Measurements from ENCODE around the gene KCTD15.

KCTD15 gene

GRCh38 chr19:33796164-33796875 is at the start of gene KCTD15:
Gene KCTD15 (plus strand): TSS chr19:33796870. CDS start chr19:33800455, 3,585 bp downstream.
- Histone ChIP-seq H3K4me1 (ENCODE audit: control insufficient read depth, insufficient read depth, low read length) (peaks cover 2% of the 10 kb centered on the region), H3K9ac (ENCODE audit: low read length) (peak within 1 kb of the TSS; percentile 67), H3K4me3 (ENCODE audit: low read length) (peak within 1 kb of the TSS; percentile 76), H3K36me3 (ENCODE audit: control insufficient read depth, insufficient read depth, low read length, severe bottlenecking) (no peaks in the 10 kb centered on the region), H3K9me3 (ENCODE audit: control insufficient read depth, low read length) (no peaks in the 10 kb centered on the region), H3K27me3 (replicated peaks; ENCODE audit: control insufficient read depth, insufficient read depth, low read length) (peaks cover 32% of the 10 kb centered on the region)
- peak; percentile 80 for DNase-seq (ENCODE audit: low read depth)

- H3K36me3 ChIP-seq (ENCODE audit: control insufficient read depth, insufficient read depth, low read length, severe bottlenecking), result no peaks in the 10 kb centered on the region
- no peaks in the 10 kb centered on the region for H3K9me3 ChIP-seq (ENCODE audit: control insufficient read depth, low read length)
- DNase-seq (ENCODE audit: low read depth), result no peak
- no peak overlapping the region for H3K9ac ChIP-seq (ENCODE audit: low read length)
- no peak overlapping the region for H3K4me3 ChIP-seq (ENCODE audit: low read length)
- H3K27me3 ChIP-seq (replicated peaks; ENCODE audit: control insufficient read depth, insufficient read depth, low read length), result peaks cover 15% of the 10 kb centered on the region
- no peaks in the 10 kb centered on the region for H3K4me1 ChIP-seq (ENCODE audit: control insufficient read depth, insufficient read depth, low read length)
These were observed 49.4 kb upstream of the KCTD15 start for GRCh38 chr19:33747273-33747672.

GRCh38 chr19:33748231-33748630 is 48.4 kb upstream of the KCTD15 start:
- Histone ChIP-seq H3K9me3 (ENCODE audit: control insufficient read depth, low read length) (no peaks in the 10 kb centered on the region), H3K27me3 (replicated peaks; ENCODE audit: control insufficient read depth, insufficient read depth, low read length) (peaks cover 22% of the 10 kb centered on the region), H3K4me1 (ENCODE audit: control insufficient read depth, insufficient read depth, low read length) (no peaks in the 10 kb centered on the region), H3K4me3 (ENCODE audit: low read length) (no peak overlapping the region), H3K9ac (ENCODE audit: low read length) (no peak overlapping the region), H3K36me3 (ENCODE audit: control insufficient read depth, insufficient read depth, low read length, severe bottlenecking) (no peaks in the 10 kb centered on the region)
- DNase-seq (ENCODE audit: low read depth), result no peak

- no peak for DNase-seq (ENCODE audit: low read depth)
- Histone ChIP-seq H3K4me3 (ENCODE audit: low read length) (no peak overlapping the region), H3K4me1 (ENCODE audit: control insufficient read depth, insufficient read depth, low read length) (no peaks in the 10 kb centered on the region), H3K9me3 (ENCODE audit: control insufficient read depth, low read length) (no peaks in the 10 kb centered on the region), H3K36me3 (ENCODE audit: control insufficient read depth, insufficient read depth, low read length, severe bottlenecking) (no peaks in the 10 kb centered on the region), H3K27me3 (replicated peaks; ENCODE audit: control insufficient read depth, insufficient read depth, low read length) (peaks cover 23% of the 10 kb centered on the region), H3K9ac (ENCODE audit: low read length) (no peak overlapping the region)
These were observed 47.7 kb upstream of the KCTD15 start for GRCh38 chr19:33749016-33749415.

GRCh38 chr19:33749619-33750175 is 47.0 kb upstream of the KCTD15 start:
- H3K4me3 ChIP-seq (ENCODE audit: low read length), result no peak overlapping the region
- no peak for DNase-seq (ENCODE audit: low read depth)
- H3K9me3 ChIP-seq (ENCODE audit: control insufficient read depth, low read length), result no peaks in the 10 kb centered on the region
- H3K36me3 ChIP-seq (ENCODE audit: control insufficient read depth, insufficient read depth, low read length, severe bottlenecking), result no peaks in the 10 kb centered on the region
- H3K27me3 ChIP-seq (replicated peaks; ENCODE audit: control insufficient read depth, insufficient read depth, low read length), result peaks cover 30% of the 10 kb centered on the region
- H3K9ac ChIP-seq (ENCODE audit: low read length), result no peak overlapping the region
- H3K4me1 ChIP-seq (ENCODE audit: control insufficient read depth, insufficient read depth, low read length), result no peaks in the 10 kb centered on the region

GRCh38 chr19:33750587-33751435 is 45.9 kb upstream of the KCTD15 start:
- peaks cover 31% of the 10 kb centered on the region for H3K27me3 ChIP-seq (replicated peaks; ENCODE audit: control insufficient read depth, insufficient read depth, low read length)
- no peaks in the 10 kb centered on the region for H3K4me1 ChIP-seq (ENCODE audit: control insufficient read depth, insufficient read depth, low read length)
- no peak overlapping the region for H3K9ac ChIP-seq (ENCODE audit: low read length)
- H3K36me3 ChIP-seq (ENCODE audit: control insufficient read depth, insufficient read depth, low read length, severe bottlenecking), result no peaks in the 10 kb centered on the region
- H3K9me3 ChIP-seq (ENCODE audit: control insufficient read depth, low read length), result no peaks in the 10 kb centered on the region
- H3K4me3 ChIP-seq (ENCODE audit: low read length), result no peak overlapping the region
- DNase-seq (ENCODE audit: low read depth), result no peak

- peaks cover 34% of the 10 kb centered on the region for H3K27me3 ChIP-seq (replicated peaks; ENCODE audit: control insufficient read depth, insufficient read depth, low read length)
These were observed 45.3 kb upstream of the KCTD15 start for GRCh38 chr19:33751436-33751770.

GRCh38 chr19:33752018-33752800 is 44.5 kb upstream of the KCTD15 start:
- H3K9me3 ChIP-seq (ENCODE audit: control insufficient read depth, low read length), result no peaks in the 10 kb centered on the region

More at GRCh38 chr19:33751436-33751770, 45.3 kb upstream of the KCTD15 start:
- Histone ChIP-seq H3K4me1 (ENCODE audit: control insufficient read depth, insufficient read depth, low read length) (no peaks in the 10 kb centered on the region), H3K9ac (ENCODE audit: low read length) (no peak overlapping the region), H3K36me3 (ENCODE audit: control insufficient read depth, insufficient read depth, low read length, severe bottlenecking) (no peaks in the 10 kb centered on the region), H3K4me3 (ENCODE audit: low read length) (no peak overlapping the region), H3K9me3 (ENCODE audit: control insufficient read depth, low read length) (no peaks in the 10 kb centered on the region)
- DNase-seq (ENCODE audit: low read depth), result no peak

GRCh38 chr19:33752945-33753344 is 43.7 kb upstream of the KCTD15 start:
- no peak overlapping the region for H3K4me3 ChIP-seq (ENCODE audit: low read length)
- H3K4me1 ChIP-seq (ENCODE audit: control insufficient read depth, insufficient read depth, low read length), result no peaks in the 10 kb centered on the region
- H3K36me3 ChIP-seq (ENCODE audit: control insufficient read depth, insufficient read depth, low read length, severe bottlenecking), result no peaks in the 10 kb centered on the region
- H3K9me3 ChIP-seq (ENCODE audit: control insufficient read depth, low read length), result no peaks in the 10 kb centered on the region
- DNase-seq (ENCODE audit: low read depth), result no peak
- no peak overlapping the region for H3K9ac ChIP-seq (ENCODE audit: low read length)
- H3K27me3 ChIP-seq (replicated peaks; ENCODE audit: control insufficient read depth, insufficient read depth, low read length), result peaks cover 30% of the 10 kb centered on the region

More at GRCh38 chr19:33752018-33752800, 44.5 kb upstream of the KCTD15 start:
- H3K27me3 ChIP-seq (replicated peaks; ENCODE audit: control insufficient read depth, insufficient read depth, low read length), result peaks cover 32% of the 10 kb centered on the region
- no peaks in the 10 kb centered on the region for H3K36me3 ChIP-seq (ENCODE audit: control insufficient read depth, insufficient read depth, low read length, severe bottlenecking)
- no peak for DNase-seq (ENCODE audit: low read depth)
- no peak overlapping the region for H3K4me3 ChIP-seq (ENCODE audit: low read length)
- H3K9ac ChIP-seq (ENCODE audit: low read length), result no peak overlapping the region
- H3K4me1 ChIP-seq (ENCODE audit: control insufficient read depth, insufficient read depth, low read length), result no peaks in the 10 kb centered on the region

- Histone ChIP-seq H3K4me3 (ENCODE audit: low read length) (no peak overlapping the region), H3K36me3 (ENCODE audit: control insufficient read depth, insufficient read depth, low read length, severe bottlenecking) (no peaks in the 10 kb centered on the region), H3K4me1 (ENCODE audit: control insufficient read depth, insufficient read depth, low read length) (no peaks in the 10 kb centered on the region), H3K9me3 (ENCODE audit: control insufficient read depth, low read length) (no peaks in the 10 kb centered on the region), H3K9ac (ENCODE audit: low read length) (no peak overlapping the region), H3K27me3 (replicated peaks; ENCODE audit: control insufficient read depth, insufficient read depth, low read length) (peaks cover 30% of the 10 kb centered on the region)
- no peak for DNase-seq (ENCODE audit: low read depth)
These were observed 42.3 kb upstream of the KCTD15 start for GRCh38 chr19:33754361-33754760.
